HepG2 (cell line): ENCODE results near the gene NDUFS4.

Experiments
- MAFG ChIP-seq: sonication (generic); formaldehyde crosslinking; IDR thresholded peaks from 2 replicates; pipeline ENCODE4 v1.5.1; 2020; ENCODE audit warnings: mild to moderate bottlenecking, missing genetic modification reagents
- THAP9 ChIP-seq: sonication (generic); formaldehyde crosslinking; IDR thresholded peaks from 2 replicates; pipeline ENCODE4; 2020; ENCODE audit warnings: missing genetic modification reagents, mild to moderate bottlenecking, borderline replicate concordance

DNA sequence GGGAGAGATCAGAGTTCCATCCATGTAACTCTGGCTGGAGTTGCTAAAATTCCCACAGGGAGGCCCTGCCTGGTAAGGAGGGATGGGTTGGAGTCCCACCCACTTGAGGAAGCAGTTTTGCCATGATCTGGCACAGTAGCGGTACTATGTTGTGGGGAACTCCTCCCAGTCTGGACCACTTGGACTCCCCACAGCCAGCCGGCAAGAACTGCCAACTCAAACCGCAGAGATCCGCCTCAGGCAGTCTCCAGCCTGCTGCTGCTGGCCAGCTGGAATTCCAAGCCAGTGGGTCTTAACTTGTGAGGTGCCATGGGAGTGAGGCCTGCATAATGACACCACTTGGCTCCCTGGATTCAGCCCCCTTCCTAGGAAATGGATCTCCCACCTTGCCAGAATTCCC is 151.9 kb downstream of the NDUFS4 start:
- TF ChIP-seq THAP9 (CRISPR knock-in tag) (no peak), MAFG (CRISPR knock-in tag) (no peak)
